ENCODE data around the gene HILPDA.
"Not testable (repeated sequence)": the region's sequence is repeated elsewhere in the genome, so short reads cannot be mapped to it uniquely, and the experiment has no call there.

The HILPDA gene

GRCh38 chr7:128453836-128454804, 1.6 kb upstream of the HILPDA start:
- no CpG with 5 or more reads among the region's 23 CpGs for WGBS (ENCODE audit: extremely low coverage, insufficient coverage, insufficient read length)
- H3K14ac ChIP-seq (ENCODE audit: low read length), result peak overlapping the region; percentile 74
- peak; percentile 93 to 96 for DNase-seq

GRCh38 chr7:128454808-128455542, 703 bp upstream of the HILPDA start:
- no peaks in the 10 kb centered on the region for H3K9me3 ChIP-seq (ENCODE audit: insufficient read depth, low read depth, low read length)
- H3K79me1 ChIP-seq (ENCODE audit: low read length), result peaks cover 26% of the 10 kb centered on the region
- peak overlapping the region; percentile 83 for H3K18ac ChIP-seq (ENCODE audit: low read length)
- H3K14ac ChIP-seq (ENCODE audit: low read length), result peak overlapping the region; percentile 90
- H3K4ac ChIP-seq (ENCODE audit: low read depth, low read length), result peak overlapping the region; percentile 72
- peaks cover 0 to 11% of the 10 kb centered on the region in 2 experiments for H3K36me3 ChIP-seq (ENCODE audit: control insufficient read depth in 1 of 2, insufficient read depth in 2 of 2, low read length in 2 of 2)
- peak overlapping the region; percentile 91 for H4K8ac ChIP-seq (ENCODE audit: low read depth, low read length)
- no CpG with 5 or more reads among the region's 25 CpGs for WGBS (ENCODE audit: extremely low coverage, insufficient coverage, insufficient read length)
- peaks cover 13% of the 10 kb centered on the region for H3K79me2 ChIP-seq (ENCODE audit: control insufficient read depth, insufficient read depth, low read length, poor library complexity)
- peak overlapping the region; percentile 90 for H2AK5ac ChIP-seq (ENCODE audit: low read length)
- H3K4me2 ChIP-seq (ENCODE audit: low read length), result peak overlapping the region; percentile 96
- H3K23ac ChIP-seq (ENCODE audit: low read length), result no peak overlapping the region
- peak overlapping the region; percentile 32 for H2AFZ ChIP-seq (ENCODE audit: insufficient read depth, low read length, poor library complexity)
- H2BK12ac ChIP-seq (ENCODE audit: low read length), result peak overlapping the region; percentile 74
- H4K91ac ChIP-seq (ENCODE audit: low read depth, low read length), result peak overlapping the region; percentile 97
- peak overlapping the region; percentile 98 for H2BK120ac ChIP-seq (ENCODE audit: insufficient read depth, low read length, poor library complexity)
- H3K27me3 ChIP-seq (ENCODE audit: insufficient read depth, low read length), result no peaks in the 10 kb centered on the region
- peak overlapping the region; percentile 84 for H4K12ac ChIP-seq (ENCODE audit: low read depth, low read length)
- H3K9ac ChIP-seq (ENCODE audit: low read length), result peak overlapping the region; percentile 65
- peak overlapping the region; percentile 92 for H2BK5ac ChIP-seq (ENCODE audit: low read depth, low read length, poor library complexity)
- peak overlapping the region; percentile 100 for H3K4me3 ChIP-seq (ENCODE audit: low read depth, low read length)
- DNase-seq, result peak; percentile 84 to 93
- H3K4me1 ChIP-seq (ENCODE audit: control insufficient read depth in 1 of 2, insufficient read depth in 2 of 2, low read length in 2 of 2), result peaks cover 15 to 30% of the 10 kb centered on the region in 2 experiments
- peak overlapping the region; percentile 96 for H3K27ac ChIP-seq (ENCODE audit: low read depth, low read length)

More at GRCh38 chr7:128453836-128454804, 1.6 kb upstream of the HILPDA start:
- Histone ChIP-seq H3K27me3 (ENCODE audit: insufficient read depth, low read length) (no peaks in the 10 kb centered on the region), H3K79me2 (ENCODE audit: control insufficient read depth, insufficient read depth, low read length, poor library complexity) (peaks cover 13% of the 10 kb centered on the region), H4K91ac (ENCODE audit: low read depth, low read length) (peak overlapping the region; percentile 97), H3K27ac (ENCODE audit: low read depth, low read length) (peak overlapping the region; percentile 96), H3K9me3 (ENCODE audit: insufficient read depth, low read depth, low read length) (no peaks in the 10 kb centered on the region), H3K36me3 (ENCODE audit: control insufficient read depth in 1 of 2, insufficient read depth in 2 of 2, low read length in 2 of 2) (peaks cover 0 to 11% of the 10 kb centered on the region in 2 experiments), H3K4ac (ENCODE audit: low read depth, low read length) (peak overlapping the region; percentile 52), H2BK120ac (ENCODE audit: insufficient read depth, low read length, poor library complexity) (peak overlapping the region; percentile 98), H3K18ac (ENCODE audit: low read length) (peak overlapping the region; percentile 73), H4K8ac (ENCODE audit: low read depth, low read length) (peak overlapping the region; percentile 76), H3K23ac (ENCODE audit: low read length) (no peak overlapping the region), H2AFZ (ENCODE audit: insufficient read depth, low read length, poor library complexity) (peak overlapping the region; percentile 47), H2BK12ac (ENCODE audit: low read length) (peak overlapping the region; percentile 92), H3K9ac (ENCODE audit: low read length) (no peak overlapping the region), H2BK5ac (ENCODE audit: low read depth, low read length, poor library complexity) (peak overlapping the region; percentile 94), H3K4me3 (ENCODE audit: low read depth, low read length) (no peak overlapping the region), H3K4me2 (ENCODE audit: low read length) (peak overlapping the region; percentile 38), H3K4me1 (ENCODE audit: control insufficient read depth in 1 of 2, insufficient read depth in 2 of 2, low read length in 2 of 2) (peaks cover 15 to 30% of the 10 kb centered on the region in 2 experiments), H2AK5ac (ENCODE audit: low read length) (peak overlapping the region; percentile 90), H4K12ac (ENCODE audit: low read depth, low read length) (peak overlapping the region; percentile 64), H3K79me1 (ENCODE audit: low read length) (peaks cover 26% of the 10 kb centered on the region)

- Histone ChIP-seq H3K27me3 (ENCODE audit: insufficient read depth, low read length) (no peaks in the 10 kb centered on the region), H3K4me1 (ENCODE audit: control insufficient read depth in 1 of 2, insufficient read depth in 2 of 2, low read length in 2 of 2) (peaks cover 15 to 30% of the 10 kb centered on the region in 2 experiments), H4K12ac (ENCODE audit: low read depth, low read length) (peak overlapping the region; percentile 84), H3K79me1 (ENCODE audit: low read length) (peaks cover 26% of the 10 kb centered on the region), H3K14ac (ENCODE audit: low read length) (peak overlapping the region; percentile 99), H4K91ac (ENCODE audit: low read depth, low read length) (peak overlapping the region; percentile 97), H3K23ac (ENCODE audit: low read length) (no peak overlapping the region), H3K27ac (ENCODE audit: low read depth, low read length) (peak overlapping the region; percentile 96), H3K79me2 (ENCODE audit: control insufficient read depth, insufficient read depth, low read length, poor library complexity) (peaks cover 13% of the 10 kb centered on the region), H3K4ac (ENCODE audit: low read depth, low read length) (peak overlapping the region; percentile 91), H2BK120ac (ENCODE audit: insufficient read depth, low read length, poor library complexity) (peak overlapping the region; percentile 82), H2BK12ac (ENCODE audit: low read length) (peak overlapping the region; percentile 30), H3K4me2 (ENCODE audit: low read length) (peak overlapping the region; percentile 96), H3K36me3 (ENCODE audit: control insufficient read depth in 1 of 2, insufficient read depth in 2 of 2, low read length in 2 of 2) (peaks cover 0 to 11% of the 10 kb centered on the region in 2 experiments), H4K8ac (ENCODE audit: low read depth, low read length) (peak overlapping the region; percentile 64), H3K9me3 (ENCODE audit: insufficient read depth, low read depth, low read length) (no peaks in the 10 kb centered on the region), H3K4me3 (ENCODE audit: low read depth, low read length) (peak overlapping the region; percentile 100), H3K9ac (ENCODE audit: low read length) (peak overlapping the region; percentile 99), H2AK5ac (ENCODE audit: low read length) (peak overlapping the region; percentile 98), H2AFZ (ENCODE audit: insufficient read depth, low read length, poor library complexity) (peak overlapping the region; percentile 55), H3K18ac (ENCODE audit: low read length) (peak overlapping the region; percentile 89), H2BK5ac (ENCODE audit: low read depth, low read length, poor library complexity) (peak overlapping the region; percentile 92)
- DNase-seq, result peak in 1 of 2 donors; percentile 38
- no CpG with 5 or more reads among the region's 5 CpGs for WGBS (ENCODE audit: extremely low coverage, insufficient coverage, insufficient read length)
Measured at GRCh38 chr7:128456255-128456725, 612 bp downstream of the HILPDA start.

GRCh38 chr7:128457385-128457784, 1.7 kb downstream of the HILPDA start:
- not testable (repeated sequence) for H3K9ac ChIP-seq (ENCODE audit: low read length); H3K9me3 ChIP-seq (ENCODE audit: insufficient read depth, low read depth, low read length); H3K4ac ChIP-seq (ENCODE audit: low read depth, low read length); H2AFZ ChIP-seq (ENCODE audit: insufficient read depth, low read length, poor library complexity); H4K8ac ChIP-seq (ENCODE audit: low read depth, low read length); H3K27ac ChIP-seq (ENCODE audit: low read depth, low read length); H4K12ac ChIP-seq (ENCODE audit: low read depth, low read length); H3K14ac ChIP-seq (ENCODE audit: low read length); H3K27me3 ChIP-seq (ENCODE audit: insufficient read depth, low read length); H4K91ac ChIP-seq (ENCODE audit: low read depth, low read length); H2BK12ac ChIP-seq (ENCODE audit: low read length); H3K23ac ChIP-seq (ENCODE audit: low read length); H3K4me3 ChIP-seq (ENCODE audit: low read depth, low read length)
- DNase-seq, result peak; percentile 85 to 89
- Histone ChIP-seq H2BK5ac (ENCODE audit: low read depth, low read length, poor library complexity) (peak overlapping the region; percentile 42), H3K4me2 (ENCODE audit: low read length) (peak overlapping the region; percentile 96), H3K36me3 (ENCODE audit: control insufficient read depth in 1 of 2, insufficient read depth in 2 of 2, low read length in 2 of 2) (peaks cover 0 to 11% of the 10 kb centered on the region in 2 experiments), H3K79me1 (ENCODE audit: low read length) (peaks cover 26% of the 10 kb centered on the region), H3K79me2 (ENCODE audit: control insufficient read depth, insufficient read depth, low read length, poor library complexity) (peaks cover 13% of the 10 kb centered on the region), H2AK5ac (ENCODE audit: low read length) (peak overlapping the region; percentile 57), H3K18ac (ENCODE audit: low read length) (peak overlapping the region; percentile 67), H2BK120ac (ENCODE audit: insufficient read depth, low read length, poor library complexity) (peak overlapping the region; percentile 19), H3K4me1 (ENCODE audit: control insufficient read depth in 1 of 2, insufficient read depth in 2 of 2, low read length in 2 of 2) (peaks cover 15 to 28% of the 10 kb centered on the region in 2 experiments)
- no CpG with 5 or more reads among the region's 6 CpGs for WGBS (ENCODE audit: extremely low coverage, insufficient coverage, insufficient read length)

Measured in trophoblast cell (in vitro differentiated cells and primary cell).